ENCODE results near the gene TPD52L1. TPM values are rescaled to one million over a fixed set of nuclear protein-coding genes. Genes with fewer than 3 reads are reported as not detected.
"Not testable (repeated sequence)": the region's sequence is repeated elsewhere in the genome, so short reads cannot be mapped to it uniquely, and the experiment has no call there.

Gene TPD52L1
- total RNA-seq, 1 experiment from 2014 or later = 16.8 TPM

GRCh38 chr6:125140808-125141207 lies 12.8 kb upstream of the TPD52L1 start:
- DNase-seq (ENCODE audit: low read depth) = no peak

- DNase-seq (ENCODE audit: low read depth) = peak; percentile 42
Measured at GRCh38 chr6:125142618-125143017, 11.0 kb upstream of the TPD52L1 start.

GRCh38 chr6:125144822-125145221 lies 8.8 kb upstream of the TPD52L1 start:
- no peak for DNase-seq (ENCODE audit: low read depth)

DNA sequence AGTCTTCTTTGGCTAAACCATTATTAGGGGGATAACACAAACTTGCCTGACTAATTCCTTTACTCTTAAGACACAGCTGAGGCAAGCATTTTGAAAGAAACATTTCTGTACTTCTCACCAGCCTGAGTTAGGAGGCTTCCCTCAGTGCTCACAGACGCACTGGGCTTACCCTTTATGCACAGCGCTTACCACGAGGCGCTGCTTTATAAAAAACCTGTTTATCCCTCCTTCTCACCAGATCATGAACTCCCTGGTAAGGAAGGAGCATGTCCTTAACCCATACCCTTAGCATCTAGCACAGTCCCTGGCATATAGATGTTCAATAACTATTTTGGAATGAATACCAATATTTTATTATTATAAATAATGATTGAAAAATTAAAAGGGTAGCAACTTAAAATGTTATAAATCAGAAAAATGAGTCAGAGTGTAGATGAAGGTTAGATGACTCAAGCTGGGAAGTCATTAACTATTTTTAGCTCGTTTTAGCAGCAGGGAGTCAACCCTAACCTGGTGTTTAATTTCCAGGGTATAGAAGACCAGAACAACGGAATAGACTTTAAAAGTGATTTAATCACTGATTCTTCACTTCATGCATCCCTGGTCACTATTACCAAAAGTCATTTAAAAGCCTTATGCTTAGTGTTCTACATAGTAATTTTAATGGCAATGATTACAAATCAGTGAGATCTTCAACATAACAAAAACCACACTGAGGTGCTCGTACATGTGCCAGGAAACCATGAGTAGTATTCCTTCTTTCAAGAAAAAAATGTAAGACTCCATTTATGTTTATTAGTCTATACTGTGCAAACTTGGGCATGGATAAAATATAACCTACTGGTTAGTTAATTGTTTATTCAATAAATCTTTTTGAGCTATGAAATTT lies 4.1 kb upstream of the TPD52L1 start:
- peak; percentile 66 for DNase-seq (ENCODE audit: low read depth)

GRCh38 chr6:125151700-125152099 lies 1.9 kb upstream of the TPD52L1 start:
- no peak for DNase-seq (ENCODE audit: low read depth)

DNA sequence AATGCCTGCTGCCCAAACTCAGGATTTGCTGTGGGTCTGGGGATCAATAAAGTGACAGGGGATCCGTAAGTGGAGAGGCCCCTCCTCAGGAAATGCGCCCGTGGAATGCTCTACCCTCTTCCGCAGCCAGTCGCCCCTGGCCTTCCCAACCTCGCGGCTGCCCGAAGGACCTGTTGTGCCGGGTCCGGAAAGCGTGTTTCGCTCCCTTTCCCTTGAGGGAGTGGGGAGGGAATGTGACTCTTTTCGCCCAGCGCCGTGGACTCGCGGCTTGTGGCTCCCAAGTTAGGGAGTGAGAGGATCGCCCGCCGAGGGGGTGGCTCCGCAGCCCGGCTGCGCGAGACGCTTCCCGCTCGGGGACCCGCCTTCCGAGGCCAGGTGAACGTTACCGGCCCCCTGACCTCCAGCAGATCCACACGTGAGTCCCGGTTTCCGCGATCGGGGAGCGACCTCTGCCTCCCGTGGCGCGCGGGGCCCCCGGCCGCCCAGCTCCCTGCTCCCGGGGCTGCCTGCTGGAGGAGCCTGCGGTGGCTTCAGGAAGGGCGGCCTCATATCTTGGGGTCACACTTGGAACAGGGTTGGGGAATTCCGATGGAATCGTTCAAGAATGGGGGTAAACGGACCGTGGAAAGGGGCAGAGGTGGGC lies 666 bp downstream of the TPD52L1 start:
- peak; percentile 35 for DNase-seq (ENCODE audit: low read depth)

GRCh38 chr6:125154761-125155135 lies 1.2 kb downstream of the TPD52L1 start:
- DNase-seq (ENCODE audit: low read depth) = peak; percentile 39

DNA sequence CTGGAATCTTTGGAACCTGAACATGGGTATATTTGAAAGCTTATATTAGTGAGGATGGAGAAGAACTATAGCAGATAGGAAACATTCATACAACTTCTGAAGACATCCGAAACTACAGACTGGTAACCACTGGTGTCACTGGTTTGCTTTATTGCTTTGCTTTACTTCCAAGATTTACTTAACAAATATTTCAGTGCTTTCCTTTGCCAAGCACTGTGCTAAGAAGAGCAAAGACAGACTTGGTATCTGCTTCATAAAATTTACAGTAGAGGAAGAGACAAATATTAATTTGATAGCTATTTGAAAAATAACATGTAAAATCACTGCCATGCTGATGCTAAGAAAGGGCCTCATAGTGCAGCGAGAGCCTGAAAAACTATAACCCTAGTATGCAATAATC lies 1.8 kb downstream of the TPD52L1 start:
- no peak for DNase-seq (ENCODE audit: low read depth)

- DNase-seq (ENCODE audit: low read depth) = no peak
Measured at GRCh38 chr6:125156496-125156895, 2.9 kb downstream of the TPD52L1 start.

DNA sequence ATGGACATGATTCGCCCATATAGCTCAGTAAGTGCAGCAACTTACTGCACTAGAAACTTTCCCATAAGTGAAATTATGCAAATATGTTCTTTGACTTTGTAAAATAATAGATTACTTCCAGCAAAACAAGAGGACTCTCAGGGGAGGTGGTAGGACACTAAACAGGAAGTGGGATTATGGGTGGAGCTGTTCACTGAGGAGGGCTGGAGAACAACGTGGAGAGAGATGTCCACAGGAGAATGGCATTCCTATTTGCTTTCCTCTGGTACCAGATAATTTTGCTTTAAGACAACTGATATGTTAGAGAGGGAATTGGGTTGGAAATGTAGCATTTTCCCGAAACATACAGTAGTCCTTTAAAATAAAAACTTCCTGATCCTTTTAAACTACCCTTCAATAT lies 3.7 kb downstream of the TPD52L1 start:
- no peak for DNase-seq (ENCODE audit: low read depth)

GRCh38 chr6:125157725-125158124 lies 4.2 kb downstream of the TPD52L1 start:
- no peak for DNase-seq (ENCODE audit: low read depth)

DNA sequence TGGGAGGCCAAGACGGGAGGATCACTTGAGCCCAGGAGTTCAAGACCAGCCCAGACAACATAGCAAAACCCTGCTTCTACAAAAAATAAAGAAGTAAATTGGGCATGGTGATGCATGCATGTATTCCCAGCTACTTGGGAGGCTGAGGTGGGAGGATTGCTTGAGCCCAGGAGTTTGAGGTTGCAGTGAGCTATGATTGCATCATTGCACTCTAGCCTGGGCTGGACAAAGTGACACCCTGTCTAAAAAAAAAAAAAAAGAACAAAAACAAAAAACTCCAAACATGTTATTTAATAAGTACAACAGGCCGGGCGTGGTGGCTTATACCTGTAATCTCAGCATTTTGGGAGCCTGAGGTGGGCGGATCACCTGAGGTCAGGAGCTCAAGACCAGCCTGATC lies 9.8 kb downstream of the TPD52L1 start:
- DNase-seq (ENCODE audit: low read depth) = not testable (repeated sequence)

- no peak for DNase-seq (ENCODE audit: low read depth)
Measured at GRCh38 chr6:125163811-125164210, 10.2 kb downstream of the TPD52L1 start.

DNA sequence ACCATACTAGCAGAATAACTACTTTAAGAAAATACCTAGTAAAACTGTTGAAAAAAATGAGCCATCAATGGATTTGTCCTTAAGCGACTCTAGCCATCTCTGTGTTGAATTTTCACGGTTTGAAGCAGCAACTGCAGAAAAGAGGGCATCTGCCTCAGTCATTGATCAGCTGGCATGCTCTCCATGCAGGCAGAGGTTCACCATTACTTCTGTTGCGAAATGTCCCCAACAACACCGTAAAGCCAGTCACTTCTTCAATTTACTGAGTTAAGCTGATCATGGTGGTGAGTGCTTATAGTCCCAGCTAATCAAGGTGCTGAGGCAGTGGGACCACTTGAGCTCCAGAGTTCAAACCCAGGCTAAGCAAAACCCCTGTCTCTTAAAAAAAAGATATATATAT lies 11.1 kb downstream of the TPD52L1 start:
- DNase-seq (ENCODE audit: low read depth) = no peak

DNA sequence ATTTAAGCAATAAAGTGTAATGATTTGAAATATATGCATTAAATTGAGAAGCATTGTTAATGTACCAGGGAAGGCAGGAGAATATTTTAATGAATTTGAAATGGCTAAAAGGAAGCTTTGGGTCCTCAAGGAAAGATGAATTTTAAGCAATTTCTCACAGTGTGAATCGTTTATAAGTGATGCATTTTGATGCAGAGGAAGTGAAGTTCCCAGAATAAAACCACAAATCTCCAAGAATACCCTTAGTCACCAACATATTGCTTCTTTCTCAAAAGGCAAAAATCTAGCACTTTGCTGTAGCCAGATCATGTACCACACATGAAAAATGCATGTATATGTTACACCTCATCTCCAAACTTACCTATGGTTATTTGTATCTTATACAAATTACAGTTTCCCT lies 11.7 kb downstream of the TPD52L1 start:
- peak; percentile 18 for DNase-seq (ENCODE audit: low read depth)

DNA sequence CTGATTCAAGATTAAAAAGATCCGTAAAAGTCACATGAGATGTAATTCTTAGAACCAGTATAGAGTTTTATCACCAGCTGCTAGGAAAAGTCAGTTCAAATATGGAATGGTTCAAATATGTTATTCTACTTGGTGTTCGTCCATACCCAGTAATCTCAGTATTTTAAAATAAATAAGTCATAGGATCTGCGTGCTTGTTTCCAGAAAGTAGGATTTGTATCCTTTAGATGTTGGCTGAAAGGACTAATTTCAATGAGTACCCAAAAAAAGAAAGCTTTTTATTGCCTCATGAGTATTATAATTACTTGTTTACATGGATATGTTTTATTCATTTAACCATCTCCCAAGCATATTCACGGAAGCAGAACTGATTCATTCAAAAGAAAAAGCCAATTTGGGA lies 12.2 kb downstream of the TPD52L1 start:
- DNase-seq (ENCODE audit: low read depth) = no peak

- no peak for DNase-seq (ENCODE audit: low read depth)
Measured at GRCh38 chr6:125166711-125167110, 13.1 kb downstream of the TPD52L1 start.

- DNase-seq (ENCODE audit: low read depth) = no peak
Measured at GRCh38 chr6:125167579-125167978, 14.0 kb downstream of the TPD52L1 start.

DNA sequence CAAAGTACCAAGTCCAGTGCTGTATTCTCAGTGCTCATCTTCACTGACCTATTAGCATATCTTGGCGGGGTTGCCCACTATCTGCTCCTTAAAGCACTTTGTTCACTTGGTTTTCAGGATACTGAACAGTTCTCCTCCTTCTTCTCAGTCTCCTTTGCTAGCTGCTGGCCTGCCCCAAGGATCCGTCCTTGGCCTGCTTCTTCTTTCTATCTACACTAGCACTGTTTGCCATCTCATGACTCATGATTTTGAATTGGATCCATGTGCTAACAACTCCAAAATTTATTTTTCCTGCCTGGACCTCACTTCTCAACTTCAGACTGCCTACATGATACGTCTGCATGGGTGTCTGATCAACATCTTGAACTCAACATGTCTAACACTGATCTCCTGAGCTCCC lies 15.5 kb downstream of the TPD52L1 start:
- peak; percentile 15 for DNase-seq (ENCODE audit: low read depth)

GRCh38 chr6:125169522-125169921 lies 15.9 kb downstream of the TPD52L1 start:
- DNase-seq (ENCODE audit: low read depth) = no peak

- DNase-seq (ENCODE audit: low read depth) = no peak
Measured at GRCh38 chr6:125170376-125170775, 16.8 kb downstream of the TPD52L1 start.

DNA sequence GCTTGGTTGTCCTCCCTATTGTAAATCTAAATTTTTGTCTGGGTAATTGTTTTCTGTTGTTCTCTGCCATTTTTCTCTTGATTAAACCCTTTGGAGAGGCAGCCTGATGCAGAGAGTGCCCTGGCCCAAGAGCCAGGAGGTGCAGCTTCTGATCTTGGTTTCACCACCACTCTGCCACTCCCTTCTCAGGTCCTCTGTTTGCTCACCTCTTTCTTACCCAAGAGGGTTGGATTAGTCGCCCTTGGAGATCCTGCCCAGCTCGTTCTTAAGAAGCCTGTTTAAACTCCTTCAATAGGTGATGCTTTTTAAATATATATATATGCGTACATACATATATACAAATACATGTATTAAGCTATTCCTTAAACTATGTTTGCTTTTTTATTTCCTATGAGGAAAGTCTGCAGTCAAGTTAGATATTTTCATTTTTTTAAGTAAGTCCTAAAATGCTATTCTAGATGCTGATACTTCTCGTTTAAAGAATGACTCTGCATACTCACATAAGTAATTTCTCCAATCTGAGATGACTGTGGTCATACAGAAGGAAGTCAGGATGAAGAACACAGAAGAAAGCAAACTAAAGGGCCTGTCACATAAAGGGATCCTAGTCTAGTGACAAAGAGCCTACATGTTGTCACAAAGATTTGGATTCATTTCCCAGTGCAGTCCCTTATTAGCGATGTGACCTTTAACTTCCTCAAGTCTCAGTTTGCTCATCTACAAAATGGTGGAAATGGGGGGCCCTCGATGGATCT lies 19.9 kb downstream of the TPD52L1 start:
- no peak for DNase-seq (ENCODE audit: low read depth)

GRCh38 chr6:125174626-125175025 lies 21.1 kb downstream of the TPD52L1 start:
- no peak for DNase-seq (ENCODE audit: low read depth)

Data from RPMI7951 (cell line).